ENCODE data around the gene BMPR1B.

BMPR1B gene

GRCh38 chr4:95180531-95181242, 422.9 kb downstream of the BMPR1B start:
- Histone ChIP-seq H3K9me3 (ENCODE audit: insufficient read depth, low read length, severe bottlenecking) (peaks cover 6% of the 10 kb centered on the region), H2AFZ (ENCODE audit: low read depth, low read length) (no peak overlapping the region), H3K9ac (ENCODE audit: low read depth, low read length) (no peak overlapping the region), H3K36me3 (ENCODE audit: insufficient read depth, low read length) (peaks cover 9% of the 10 kb centered on the region; the same call in 1 of the 2 replicates), H3K4me1 (ENCODE audit: insufficient read depth, low read length) (no peaks in the 10 kb centered on the region), H4K20me1 (ENCODE audit: insufficient read depth, low read length) (no peaks in the 10 kb centered on the region), H3K27ac (ENCODE audit: low read length) (no peak overlapping the region), H3K79me2 (ENCODE audit: insufficient read depth, low read length) (no peaks in the 10 kb centered on the region), H3K27me3 (ENCODE audit: insufficient read depth, low read length, poor library complexity) (no peaks in the 10 kb centered on the region), H3K4me3 (ENCODE audit: low read depth in 1 of 2, low read length in 2 of 2) (no peak overlapping the region), H3K4me2 (ENCODE audit: insufficient read depth, low read length) (no peak overlapping the region)
- ATAC-seq (ENCODE audit: insufficient read depth, low read depth): peak; percentile 48; the same call in 2 of the 3 replicates
- no peak for DNase-seq
- TF ChIP-seq CTCF (IDR thresholded peaks at IDR 0.05; ENCODE audit: borderline replicate concordance, extremely low read depth, low read length, poor library complexity, severe bottlenecking) (no peak), EZH2 (IDR thresholded peaks at IDR 0.05; ENCODE audit: borderline replicate concordance, low read depth, low read length, severe bottlenecking) (no peak)

- Histone ChIP-seq H3K9me3 (ENCODE audit: insufficient read depth, low read length, severe bottlenecking) (peaks cover 6% of the 10 kb centered on the region), H4K20me1 (ENCODE audit: insufficient read depth, low read length) (no peaks in the 10 kb centered on the region), H3K4me2 (ENCODE audit: insufficient read depth, low read length) (no peak overlapping the region), H2AFZ (ENCODE audit: low read depth, low read length) (no peak overlapping the region), H3K27ac (ENCODE audit: low read length) (no peak overlapping the region), H3K27me3 (ENCODE audit: insufficient read depth, low read length, poor library complexity) (no peaks in the 10 kb centered on the region), H3K36me3 (ENCODE audit: insufficient read depth, low read length) (peaks cover 9% of the 10 kb centered on the region; the same call in 1 of the 2 replicates), H3K4me1 (ENCODE audit: insufficient read depth, low read length) (no peaks in the 10 kb centered on the region), H3K4me3 (ENCODE audit: low read depth in 1 of 2, low read length in 2 of 2) (no peak overlapping the region), H3K9ac (ENCODE audit: low read depth, low read length) (no peak overlapping the region), H3K79me2 (ENCODE audit: insufficient read depth, low read length) (no peaks in the 10 kb centered on the region)
- DNase-seq (no peak), ATAC-seq (ENCODE audit: insufficient read depth, low read depth) (peak; percentile 54; the same call in 2 of the 3 replicates)
- TF ChIP-seq EZH2 (IDR thresholded peaks at IDR 0.05; ENCODE audit: borderline replicate concordance, low read depth, low read length, severe bottlenecking) (no peak), CTCF (IDR thresholded peaks at IDR 0.05; ENCODE audit: borderline replicate concordance, extremely low read depth, low read length, poor library complexity, severe bottlenecking) (no peak)
Observed at GRCh38 chr4:95181243-95181995, 423.7 kb downstream of the BMPR1B start.

GRCh38 chr4:95181996-95182306, 424.2 kb downstream of the BMPR1B start:
- Histone ChIP-seq H3K27ac (ENCODE audit: low read length) (no peak overlapping the region), H3K79me2 (ENCODE audit: insufficient read depth, low read length) (no peaks in the 10 kb centered on the region), H3K4me3 (ENCODE audit: low read depth in 1 of 2, low read length in 2 of 2) (no peak overlapping the region), H3K27me3 (ENCODE audit: insufficient read depth, low read length, poor library complexity) (no peaks in the 10 kb centered on the region), H3K9me3 (ENCODE audit: insufficient read depth, low read length, severe bottlenecking) (peaks cover 6% of the 10 kb centered on the region), H3K9ac (ENCODE audit: low read depth, low read length) (no peak overlapping the region), H3K4me1 (ENCODE audit: insufficient read depth, low read length) (no peaks in the 10 kb centered on the region), H3K4me2 (ENCODE audit: insufficient read depth, low read length) (no peak overlapping the region), H4K20me1 (ENCODE audit: insufficient read depth, low read length) (no peaks in the 10 kb centered on the region), H2AFZ (ENCODE audit: low read depth, low read length) (no peak overlapping the region), H3K36me3 (ENCODE audit: insufficient read depth, low read length) (peaks cover 9% of the 10 kb centered on the region; the same call in 1 of the 2 replicates)
- TF ChIP-seq EZH2 (IDR thresholded peaks at IDR 0.05; ENCODE audit: borderline replicate concordance, low read depth, low read length, severe bottlenecking) (no peak), CTCF (IDR thresholded peaks at IDR 0.05; ENCODE audit: borderline replicate concordance, extremely low read depth, low read length, poor library complexity, severe bottlenecking) (no peak)
- DNase-seq (no peak), ATAC-seq (ENCODE audit: insufficient read depth, low read depth) (no peak)

Measured in DND-41 (cell line).